HG03175 (cell line): Measurements from ENCODE around the gene RGS9BP.
"Not testable (repeated sequence)": the region's sequence is repeated elsewhere in the genome, so short reads cannot be mapped to it uniquely, and the experiment has no call there.

Experiments used
- ATAC-seq: cut with Tn5 transposase; IDR thresholded peaks from one replicate; pipeline ENCODE4 v1.9.1; 2021; ENCODE audit warnings: mild to moderate bottlenecking, moderate library complexity; ENCODE audit not compliant: unreplicated experiment

Gene RGS9BP

DNA sequence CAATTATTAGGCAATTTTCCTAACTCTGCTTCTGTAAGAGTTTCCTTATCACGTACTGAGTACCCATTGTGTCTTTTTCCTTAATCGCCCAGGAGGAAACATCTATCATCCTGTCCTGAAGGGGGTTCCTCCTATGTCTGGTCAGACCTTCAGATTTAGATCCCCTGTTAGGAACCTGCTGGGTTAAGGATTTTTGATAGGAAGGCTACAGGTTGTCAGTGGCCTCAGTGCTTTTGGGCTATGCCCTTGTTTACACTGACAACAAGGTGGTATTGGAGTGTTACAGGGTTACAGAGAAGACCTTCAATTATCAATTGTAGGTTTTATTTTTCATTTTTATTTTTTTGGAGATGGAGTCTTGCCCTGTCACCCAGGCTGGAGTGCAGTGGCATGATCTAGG lies 19.2 kb downstream of the RGS9BP start:
- ATAC-seq: not testable (repeated sequence)

DNA sequence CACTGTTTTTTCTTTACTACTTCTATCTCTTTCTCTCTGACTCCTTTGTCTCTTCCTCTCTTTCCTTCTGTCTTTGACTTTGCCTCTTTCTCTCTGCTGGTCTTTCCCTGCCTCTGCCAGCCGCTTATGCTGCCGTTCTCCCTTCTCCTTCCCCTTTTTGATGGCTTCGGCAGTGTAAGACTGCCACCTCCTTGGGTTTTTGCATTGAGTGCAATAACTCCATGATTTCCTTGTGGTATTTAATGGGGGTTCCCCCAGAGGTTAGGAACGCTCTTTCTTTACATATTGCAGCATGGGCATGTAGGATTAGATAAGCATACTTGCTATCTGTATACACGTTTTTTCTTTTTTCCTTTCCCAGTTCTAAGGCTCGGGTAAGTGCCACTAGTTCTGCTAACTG lies 19.9 kb downstream of the RGS9BP start:
- not testable (repeated sequence) for ATAC-seq

DNA sequence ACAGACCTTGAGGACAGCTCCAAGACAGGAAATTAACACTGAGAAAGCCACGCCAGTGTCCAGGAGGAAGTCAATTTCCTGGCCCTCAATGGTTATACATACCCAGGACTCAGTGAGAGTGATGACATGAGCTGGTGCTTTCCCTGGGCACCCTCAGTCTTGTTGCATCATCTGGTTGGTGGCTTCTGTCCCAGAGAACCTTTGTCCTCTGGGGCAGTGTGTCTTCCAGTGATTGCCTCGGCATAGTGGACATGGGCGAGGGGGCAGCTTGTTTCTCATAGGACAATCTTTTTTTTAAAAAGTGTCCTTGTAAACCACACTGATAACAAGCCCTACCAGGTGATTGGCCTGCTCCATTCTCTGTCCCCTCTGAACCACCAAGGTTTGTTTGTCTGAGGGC lies 21.1 kb downstream of the RGS9BP start:
- ATAC-seq: not testable (repeated sequence)

DNA sequence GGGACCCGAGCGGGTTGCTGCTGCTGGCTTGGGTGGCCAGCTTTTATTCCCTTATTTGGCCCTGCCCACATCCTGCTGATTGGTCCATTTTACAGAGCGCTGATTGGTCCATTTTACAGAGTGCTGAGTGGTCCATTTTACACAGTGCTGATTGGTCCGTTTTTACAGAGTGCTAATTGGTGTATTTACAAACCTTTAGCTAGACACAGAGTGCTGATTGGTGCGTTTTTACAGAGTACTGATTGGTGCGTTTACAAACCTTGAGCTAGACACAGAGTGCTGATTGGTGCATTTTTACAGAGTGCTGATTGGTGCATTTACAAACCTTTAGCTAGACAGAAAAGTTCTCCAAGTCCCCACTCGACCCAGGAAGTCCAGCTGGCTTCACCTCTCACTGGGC lies 24.5 kb downstream of the RGS9BP start:
- ATAC-seq: not testable (repeated sequence)

DNA sequence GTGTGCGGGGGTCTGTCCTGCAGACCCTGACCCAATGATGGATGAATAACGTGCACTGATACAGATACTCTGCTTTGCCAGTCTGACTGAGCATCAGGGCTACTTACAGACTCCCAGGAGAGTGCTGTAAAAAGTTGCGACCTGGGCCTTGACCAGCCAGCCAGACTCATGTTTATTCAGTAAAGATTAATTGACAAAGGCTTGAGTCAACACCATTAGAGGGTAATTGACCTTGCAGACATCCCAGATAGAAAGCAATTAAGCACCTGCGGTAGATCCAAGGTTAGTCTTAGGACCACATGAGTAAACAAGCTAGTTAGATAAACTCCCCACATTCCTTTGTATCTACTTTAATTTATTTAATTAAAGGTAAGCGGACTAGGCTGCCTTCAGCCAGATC lies 26.4 kb downstream of the RGS9BP start:
- no peak for ATAC-seq

DNA sequence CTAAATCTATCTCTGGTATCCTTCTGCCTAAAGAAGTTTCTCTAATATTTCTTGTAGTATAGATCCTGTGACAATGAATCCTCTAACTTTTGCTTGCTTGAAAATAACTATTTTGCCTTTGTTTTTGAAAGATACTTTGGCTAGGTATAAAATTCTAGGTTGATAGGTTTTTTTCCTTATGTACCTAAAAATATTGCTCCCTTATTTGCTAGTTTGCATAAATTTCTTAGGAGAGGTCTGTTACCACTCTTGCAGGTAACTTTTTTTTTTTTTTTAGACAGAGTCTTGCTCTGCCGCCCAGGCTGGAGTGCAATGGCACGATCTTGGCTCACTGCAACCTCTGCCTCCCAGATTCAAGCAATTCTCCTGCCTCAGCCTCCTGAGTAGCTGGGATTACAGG lies 28.4 kb downstream of the RGS9BP start:
- not testable (repeated sequence) for ATAC-seq

DNA sequence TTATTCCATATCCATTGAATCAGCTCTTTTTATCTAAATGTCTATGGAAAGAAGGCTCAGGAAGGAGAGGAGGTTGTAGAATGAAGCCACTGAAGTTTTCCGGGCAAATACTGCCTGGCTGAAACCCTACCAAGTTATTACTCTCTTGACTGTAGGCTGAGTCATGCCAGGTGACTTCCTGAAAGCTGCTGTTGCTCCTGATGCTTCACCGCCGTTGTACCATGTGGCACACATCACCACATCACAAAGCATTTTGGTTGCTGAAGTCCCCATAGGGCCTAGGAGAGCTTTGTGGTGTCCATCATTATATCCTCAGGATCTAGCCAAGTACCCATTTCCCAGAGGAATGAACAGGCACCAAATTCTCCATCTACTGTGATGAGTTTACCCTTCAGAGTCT lies 32.8 kb downstream of the RGS9BP start:
- ATAC-seq: no peak

DNA sequence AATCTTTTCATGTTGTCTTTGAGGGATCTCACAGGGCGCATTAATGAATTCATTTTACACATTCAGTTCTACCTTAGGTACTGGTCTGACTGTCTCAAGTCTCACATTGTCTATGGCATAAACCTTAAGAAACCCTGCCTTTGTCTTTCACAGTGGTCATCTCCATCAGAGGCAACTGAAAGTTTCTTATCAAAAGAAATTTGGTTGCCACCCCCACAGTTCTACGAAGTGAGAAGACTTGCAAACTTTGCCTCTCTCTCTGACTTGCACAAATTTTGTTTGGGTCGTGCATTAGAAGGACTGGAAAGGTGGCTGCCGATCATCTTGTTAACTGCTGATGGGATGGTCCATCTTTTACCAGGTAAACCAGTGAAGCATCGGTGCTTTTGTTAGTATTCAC lies 33.4 kb downstream of the RGS9BP start:
- ATAC-seq: no peak

DNA sequence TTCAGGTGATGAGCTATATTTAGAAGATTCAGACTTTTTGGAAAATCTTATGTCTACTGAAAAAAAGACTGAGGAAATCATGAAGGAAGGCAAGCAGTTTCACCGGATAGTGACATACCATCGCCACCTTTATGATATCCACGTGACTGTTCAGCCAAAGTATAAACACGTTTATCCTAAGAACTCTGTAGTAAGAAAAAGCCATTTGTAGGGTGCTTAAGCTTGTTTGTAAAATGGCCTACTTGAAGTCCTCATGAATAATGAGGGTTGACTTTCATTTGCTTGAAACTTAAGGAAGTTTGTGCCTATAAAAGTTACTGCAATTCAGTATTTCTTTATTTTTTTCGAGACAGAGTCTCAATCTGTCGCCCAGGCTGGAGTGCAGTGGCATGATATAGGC lies 36.1 kb downstream of the RGS9BP start:
- ATAC-seq: no peak

DNA sequence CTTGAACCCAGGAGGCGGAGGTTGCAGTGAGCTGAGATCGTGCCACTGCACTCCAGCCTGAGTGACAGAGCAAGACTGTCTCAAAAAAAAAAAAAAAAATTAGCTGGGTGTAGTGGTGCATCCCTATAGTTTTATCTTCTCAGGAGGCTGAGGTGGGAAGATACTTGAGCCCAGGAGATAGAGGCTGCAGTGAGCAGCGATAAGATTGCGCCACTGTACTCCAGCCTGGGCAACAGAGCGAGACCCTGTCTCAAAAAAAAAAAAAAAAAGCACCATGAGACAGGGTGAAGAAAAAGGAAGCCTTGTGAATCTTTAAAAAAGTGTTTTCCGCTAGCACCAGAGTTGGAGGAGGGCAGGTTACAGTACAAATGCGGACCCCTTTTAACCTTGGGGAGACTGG lies 40.6 kb downstream of the RGS9BP start:
- not testable (repeated sequence) for ATAC-seq

DNA sequence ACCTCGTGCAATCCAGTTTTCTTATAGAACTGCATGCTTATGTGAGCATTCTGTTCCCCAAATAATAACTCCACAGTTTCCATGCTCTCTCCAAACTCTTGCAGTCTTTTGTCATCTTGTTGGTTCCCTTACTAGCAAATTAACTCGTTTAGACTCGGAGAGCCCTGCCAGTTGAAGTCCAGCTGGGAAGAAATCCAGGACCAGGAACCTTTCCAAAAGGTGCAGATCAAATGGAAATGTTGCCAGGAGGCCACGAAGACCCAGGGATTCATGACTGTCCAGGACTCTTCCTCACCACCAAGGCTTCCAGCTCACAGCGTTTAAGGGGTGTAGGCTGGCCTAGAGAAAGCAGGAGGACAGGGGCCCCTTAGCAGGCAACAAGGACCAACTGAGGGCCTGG lies 41.8 kb downstream of the RGS9BP start:
- no peak for ATAC-seq

DNA sequence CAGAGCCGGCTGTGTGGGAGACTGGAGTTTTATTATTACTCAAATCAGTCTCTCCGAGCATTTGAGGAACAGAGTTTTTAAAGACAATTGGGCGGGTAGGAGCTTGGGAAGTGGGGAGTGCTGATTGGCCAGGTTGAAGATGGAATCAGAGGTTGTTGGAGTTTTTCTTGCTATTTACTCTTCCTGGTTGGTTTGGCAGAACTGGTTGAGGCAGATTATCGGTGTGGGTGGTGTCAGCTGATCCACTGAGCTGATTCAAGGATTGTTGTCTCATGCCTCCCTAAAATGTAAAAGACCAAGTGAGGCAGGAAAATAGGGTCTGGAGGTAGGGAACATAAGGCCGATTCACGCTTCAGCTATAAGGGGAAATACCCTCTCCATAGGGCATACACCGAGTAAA lies 42.6 kb downstream of the RGS9BP start:
- ATAC-seq: no peak

DNA sequence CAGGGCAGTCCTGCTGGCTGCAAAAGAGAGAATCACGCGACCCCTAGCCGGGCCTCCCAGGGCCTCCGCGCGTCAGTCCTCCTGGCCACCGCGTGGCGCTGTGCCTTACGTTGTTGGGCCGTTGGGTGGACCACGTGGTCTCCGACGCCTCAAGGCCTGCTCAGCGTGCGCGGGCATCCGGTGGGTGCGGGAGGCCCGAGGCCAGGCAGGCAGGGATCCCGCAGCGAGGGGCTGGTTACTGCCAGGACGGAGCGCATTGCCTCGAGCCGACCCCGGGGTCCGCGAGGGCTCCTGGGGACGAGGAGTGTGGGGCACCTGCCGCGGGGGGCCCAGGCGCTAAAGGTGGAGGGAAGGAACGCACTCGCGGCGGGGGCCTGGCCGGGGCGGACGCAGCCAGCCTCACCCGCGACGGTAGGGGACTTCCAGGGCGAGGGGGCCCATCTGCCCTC lies 44.0 kb downstream of the RGS9BP start, which contains the start of gene TDRD12:
TSS of gene TDRD12 (plus strand) at position 157 of the 449 bp plus-strand sequence. CDS start 306 bp downstream, outside the sequence.
- no peak for ATAC-seq

DNA sequence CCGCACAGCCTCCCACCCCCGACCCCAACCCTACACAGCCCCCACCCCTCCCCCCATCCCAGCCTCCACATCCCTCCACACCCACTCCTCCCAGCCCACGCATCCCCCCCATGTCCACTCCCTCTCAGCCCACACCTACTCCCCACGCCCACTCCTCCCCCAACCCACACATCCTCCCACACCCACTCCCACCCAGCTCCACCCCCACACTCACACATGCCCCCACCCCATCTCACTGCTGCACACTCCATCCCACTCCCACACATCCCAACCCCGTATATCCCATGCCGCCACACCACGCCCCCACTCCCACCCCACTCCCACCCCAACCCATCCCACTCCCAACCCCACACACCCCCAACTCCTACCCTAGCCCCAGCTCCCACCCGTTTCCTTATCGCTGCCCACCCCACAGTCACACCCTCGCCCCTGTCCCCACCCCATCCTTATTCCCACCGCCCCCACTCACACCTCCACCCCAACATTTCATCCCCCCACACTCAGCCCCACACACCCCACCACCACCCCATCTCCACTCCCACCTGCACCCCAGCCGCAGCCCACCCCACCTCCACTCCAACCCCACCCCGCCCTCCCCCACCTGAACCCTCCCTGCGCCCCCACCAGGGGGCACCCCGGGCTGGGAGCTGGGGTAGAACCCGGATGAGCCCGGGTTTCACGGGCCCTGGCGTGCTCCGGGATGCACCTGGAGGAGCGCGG lies 44.7 kb downstream of the RGS9BP start:
- ATAC-seq: no peak

DNA sequence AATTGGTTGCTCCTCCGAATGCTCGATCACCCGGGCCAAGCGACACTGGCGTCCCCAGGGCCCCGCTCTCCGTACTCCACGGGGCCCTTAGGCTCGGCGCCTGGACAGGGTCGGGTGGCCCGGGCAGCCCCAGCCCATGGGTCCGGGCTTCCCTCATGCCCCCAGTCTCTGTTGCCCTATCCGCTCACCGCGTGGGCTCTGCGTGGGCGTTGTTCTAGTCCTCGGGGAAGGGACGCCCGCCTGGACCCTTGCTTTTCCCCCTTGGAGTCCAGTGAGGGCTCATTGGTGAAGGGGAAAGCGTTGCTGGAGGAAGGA lies 45.2 kb downstream of the RGS9BP start:
- ATAC-seq: no peak
